Measurements from ENCODE around the gene MACF1.
"Not testable (repeated sequence)": the region's sequence is repeated elsewhere in the genome, so short reads cannot be mapped to it uniquely, and the experiment has no call there.

MACF1 gene

GRCh38 chr1:39446986-39447567, 242.6 kb downstream of the MACF1 start:
- no peak overlapping the region for H3K4me3 ChIP-seq (replicated peaks; ENCODE audit: low read depth, low read length)
- no peak for TF ChIP-seq CTCF (IDR thresholded peaks at IDR 0.05; ENCODE audit: insufficient read depth, low read length, poor library complexity, severe bottlenecking)
- peaks cover 15% of the 10 kb centered on the region for H3K36me3 ChIP-seq (ENCODE audit: control insufficient read depth, insufficient read depth, low read length)
- H3K27me3 ChIP-seq (replicated peaks; ENCODE audit: control insufficient read depth, insufficient read depth, low read length) = no peaks in the 10 kb centered on the region
- DNase-seq (ENCODE audit: extremely low read depth, insufficient read length) = no peak

- not testable (repeated sequence) for H3K4me3 ChIP-seq (replicated peaks; ENCODE audit: low read depth, low read length); DNase-seq (ENCODE audit: extremely low read depth, insufficient read length); H3K27me3 ChIP-seq (replicated peaks; ENCODE audit: control insufficient read depth, insufficient read depth, low read length)
- H3K36me3 ChIP-seq (ENCODE audit: control insufficient read depth, insufficient read depth, low read length) = peaks cover 18% of the 10 kb centered on the region
Observed at GRCh38 chr1:39450041-39450440, 245.5 kb downstream of the MACF1 start.

GRCh38 chr1:39450956-39451606, 246.6 kb downstream of the MACF1 start:
- TF ChIP-seq CTCF (IDR thresholded peaks at IDR 0.05; ENCODE audit: insufficient read depth, low read length, poor library complexity, severe bottlenecking) = no peak
- Histone ChIP-seq H3K27me3 (replicated peaks; ENCODE audit: control insufficient read depth, insufficient read depth, low read length) (no peaks in the 10 kb centered on the region), H3K4me3 (replicated peaks; ENCODE audit: low read depth, low read length) (no peak overlapping the region), H3K36me3 (ENCODE audit: control insufficient read depth, insufficient read depth, low read length) (peaks cover 21% of the 10 kb centered on the region)
- DNase-seq (ENCODE audit: extremely low read depth, insufficient read length) = no peak

GRCh38 chr1:39452081-39452480, 247.6 kb downstream of the MACF1 start:
- Histone ChIP-seq H3K27me3 (replicated peaks; ENCODE audit: control insufficient read depth, insufficient read depth, low read length) (no peaks in the 10 kb centered on the region), H3K4me3 (replicated peaks; ENCODE audit: low read depth, low read length) (no peak overlapping the region), H3K36me3 (ENCODE audit: control insufficient read depth, insufficient read depth, low read length) (peaks cover 22% of the 10 kb centered on the region)
- no peak for DNase-seq (ENCODE audit: extremely low read depth, insufficient read length)
- TF ChIP-seq CTCF (IDR thresholded peaks at IDR 0.05; ENCODE audit: insufficient read depth, low read length, poor library complexity, severe bottlenecking) = no peak

GRCh38 chr1:39452540-39452939, 248.0 kb downstream of the MACF1 start:
- H3K4me3 ChIP-seq (replicated peaks; ENCODE audit: low read depth, low read length) = no peak overlapping the region
- no peak for DNase-seq (ENCODE audit: extremely low read depth, insufficient read length)
- peaks cover 27% of the 10 kb centered on the region for H3K36me3 ChIP-seq (ENCODE audit: control insufficient read depth, insufficient read depth, low read length)
- H3K27me3 ChIP-seq (replicated peaks; ENCODE audit: control insufficient read depth, insufficient read depth, low read length) = no peaks in the 10 kb centered on the region
- no peak for TF ChIP-seq CTCF (IDR thresholded peaks at IDR 0.05; ENCODE audit: insufficient read depth, low read length, poor library complexity, severe bottlenecking)

- TF ChIP-seq CTCF (IDR thresholded peaks at IDR 0.05; ENCODE audit: insufficient read depth, low read length, poor library complexity, severe bottlenecking) = no peak
- H3K36me3 ChIP-seq (ENCODE audit: control insufficient read depth, insufficient read depth, low read length) = peaks cover 30% of the 10 kb centered on the region
- no peak overlapping the region for H3K4me3 ChIP-seq (replicated peaks; ENCODE audit: low read depth, low read length)
- DNase-seq (ENCODE audit: extremely low read depth, insufficient read length) = no peak
- no peaks in the 10 kb centered on the region for H3K27me3 ChIP-seq (replicated peaks; ENCODE audit: control insufficient read depth, insufficient read depth, low read length)
Observed at GRCh38 chr1:39453603-39454002, 249.1 kb downstream of the MACF1 start.

Measured in GM06990 (cell line).